CD4-positive, CD25-positive, alpha-beta regulatory T cell (primary cell): Measurements from ENCODE around the gene MAP4. TPM values are rescaled to one million over a fixed set of nuclear protein-coding genes. Genes with fewer than 3 reads are reported as not detected.
"Not testable (repeated sequence)": the region's sequence is repeated elsewhere in the genome, so short reads cannot be mapped to it uniquely, and the experiment has no call there.

Experiments
- ATAC-seq, 2 donors: fragments of 150-1000 bp; cut with Tn5 transposase; one replicate each; pipeline ENCODE4 v1.10.0; 2021; ENCODE audit warnings: low read depth in 2 of 2, moderate number of reproducible peaks in 2 of 2, moderate library complexity in 1 of 2
- DNase-seq, 3 donors: peaks; one replicate each; pipeline versions ENCODE4 v3.0.0 to v3.0.0-alpha.2; 2012 to 2022; ENCODE audit warnings: mixed read lengths in 1 of 3
- H3K27ac ChIP-seq: one replicate; pipeline ENCODE4 v1.7.0; 2013; ENCODE audit warnings: mild to moderate bottlenecking, low read length; ENCODE audit not compliant: insufficient read depth, poor library complexity, severe bottlenecking
- H3K27me3 ChIP-seq: one replicate; pipeline ENCODE4 v1.7.0; 2013; ENCODE audit warnings: low read length; ENCODE audit not compliant: control insufficient read depth, insufficient read depth
- H3K36me3 ChIP-seq: one replicate; pipeline ENCODE4 v1.7.0; 2013; ENCODE audit warnings: mild to moderate bottlenecking, low read length, moderate library complexity; ENCODE audit not compliant: control insufficient read depth, insufficient read depth
- H3K4me1 ChIP-seq: 2 replicates; pipeline ENCODE4 v1.7.0; 2013; ENCODE audit warnings: mild to moderate bottlenecking, low read length; ENCODE audit not compliant: insufficient read depth, control insufficient read depth, poor library complexity, severe bottlenecking
- H3K4me3 ChIP-seq: one replicate; pipeline ENCODE4 v1.7.0; 2013; ENCODE audit warnings: low read depth, mild to moderate bottlenecking, low read length, moderate library complexity
- H3K9me3 ChIP-seq, 2 experiments: 1 replicate in 1 of 2; 2 replicates in 1 of 2; pipeline ENCODE4 v1.7.0; 2013; ENCODE audit warnings: low read length in 2 of 2, mild to moderate bottlenecking in 1 of 2, moderate library complexity in 1 of 2; ENCODE audit not compliant: control insufficient read depth in 2 of 2
- H3K27ac Mint-ChIP-seq, 3 donors: one replicate each; pipeline ENCODE4 v1.8.0; 2020 to 2022; ENCODE audit warnings: mild to moderate bottlenecking in 3 of 3, mixed read lengths in 3 of 3, moderate library complexity in 2 of 3
- H3K27me3 Mint-ChIP-seq: one replicate; pipeline ENCODE4 v1.8.0; 2022; ENCODE audit warnings: mild to moderate bottlenecking, mixed read lengths
- H3K36me3 Mint-ChIP-seq: one replicate; pipeline ENCODE4 v1.8.0; 2020; ENCODE audit warnings: mixed read lengths
- H3K4me1 Mint-ChIP-seq, 4 donors: one replicate each; pipeline ENCODE4 v1.8.0; 2020 to 2022; ENCODE audit warnings: mixed read lengths in 4 of 4, mild to moderate bottlenecking in 1 of 4
- H3K4me3 Mint-ChIP-seq, 4 donors: one replicate each; pipeline ENCODE4 v1.8.0; 2020 to 2022; ENCODE audit warnings: mild to moderate bottlenecking in 4 of 4, mixed read lengths in 4 of 4, moderate library complexity in 3 of 4
- H3K9me3 Mint-ChIP-seq, 7 donors: one replicate each; pipeline ENCODE4 v1.8.0; 2020 to 2022; ENCODE audit warnings: mixed read lengths in 7 of 7, mild to moderate bottlenecking in 3 of 7, moderate library complexity in 2 of 7
- polyA plus RNA-seq, 4 donors: library from polyadenylated mRNA; unstranded; fragments of 300-500 nt; fragmentation: Illumina TruSeq; gene quantifications; one replicate each; pipeline ENCODE4 v1.2.3, GENCODE V29; 2021
- total RNA-seq: library from RNA; stranded (reverse); gene quantifications from one replicate; pipeline ENCODE4 v1.2.3, GENCODE V29; 2022

MAP4 gene
- total and polyA plus RNA-seq, 5 donors from 2014 or later, result 17.0 to 123 (median 22.6) TPM

DNA sequence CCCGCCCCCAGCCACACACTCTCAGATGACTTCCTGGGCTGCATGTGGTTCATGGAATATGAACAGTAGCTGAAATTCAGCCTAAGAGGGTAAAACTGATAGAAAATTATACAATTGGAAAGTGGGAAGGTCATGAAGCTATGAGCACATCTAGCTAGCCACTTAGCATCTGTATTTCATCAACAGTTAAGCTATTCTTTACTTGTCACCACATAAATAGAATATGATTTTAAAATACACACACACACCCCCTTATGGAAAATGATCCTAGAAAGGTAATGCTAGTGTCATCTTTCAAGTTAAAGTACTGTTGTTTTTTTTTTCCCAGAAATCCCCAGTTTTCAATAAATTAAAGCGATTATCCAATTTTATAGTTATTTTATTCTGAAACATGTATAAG lies 3.6 kb downstream of the MAP4 start:
- no peak overlapping the region for H3K27ac Mint-ChIP-seq
- H3K9me3 Mint-ChIP-seq, result no peaks in the 10 kb centered on the region
- no peaks in the 10 kb centered on the region for H3K27me3 Mint-ChIP-seq

DNA sequence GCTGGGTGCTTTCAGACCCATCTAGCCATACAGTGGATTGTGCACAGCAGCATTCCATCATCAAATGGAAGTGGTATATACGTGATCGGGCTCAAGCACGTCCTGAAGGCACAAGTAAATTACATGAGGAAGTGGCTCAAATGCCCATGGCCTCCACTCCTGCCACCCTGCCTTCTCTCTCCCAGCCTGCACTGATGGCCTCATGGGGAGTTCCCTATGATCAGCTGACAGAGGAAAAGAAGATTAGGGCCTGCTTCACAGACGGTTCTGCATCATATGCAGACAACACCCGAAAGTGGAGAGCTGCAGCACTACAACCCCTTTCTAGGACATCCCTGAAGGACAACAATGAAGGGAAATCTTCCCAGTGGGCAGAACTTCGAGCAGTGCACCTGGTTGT lies 8.2 kb downstream of the MAP4 start:
- not testable (repeated sequence) for H3K27me3 ChIP-seq, H3K27ac Mint-ChIP-seq, H3K36me3 ChIP-seq, DNase-seq, H3K36me3 Mint-ChIP-seq, H3K9me3 Mint-ChIP-seq, H3K4me3 ChIP-seq, H3K4me1 ChIP-seq, H3K27ac ChIP-seq, H3K27me3 Mint-ChIP-seq, H3K4me3 Mint-ChIP-seq, ATAC-seq, H3K9me3 ChIP-seq
- H3K4me1 Mint-ChIP-seq, result peaks cover 0 to 26% (median 13%) of the 10 kb centered on the region in 4 donors

More for the DNA sequence above, 3.6 kb downstream of the MAP4 start:
- Mint-ChIP-seq H3K4me3 (no peak overlapping the region), H3K4me1 (peaks cover 20 to 45% (median 43%) of the 10 kb centered on the region in 4 donors), H3K36me3 (peaks cover 4% of the 10 kb centered on the region)
- ATAC-seq (no peak), DNase-seq (no peak)
- Histone ChIP-seq H3K27me3 (no peaks in the 10 kb centered on the region), H3K27ac (no peak overlapping the region), H3K36me3 (peaks cover 3% of the 10 kb centered on the region), H3K4me3 (no peak overlapping the region), H3K9me3 (no peaks in the 10 kb centered on the region), H3K4me1 (peaks cover 19% of the 10 kb centered on the region)

DNA sequence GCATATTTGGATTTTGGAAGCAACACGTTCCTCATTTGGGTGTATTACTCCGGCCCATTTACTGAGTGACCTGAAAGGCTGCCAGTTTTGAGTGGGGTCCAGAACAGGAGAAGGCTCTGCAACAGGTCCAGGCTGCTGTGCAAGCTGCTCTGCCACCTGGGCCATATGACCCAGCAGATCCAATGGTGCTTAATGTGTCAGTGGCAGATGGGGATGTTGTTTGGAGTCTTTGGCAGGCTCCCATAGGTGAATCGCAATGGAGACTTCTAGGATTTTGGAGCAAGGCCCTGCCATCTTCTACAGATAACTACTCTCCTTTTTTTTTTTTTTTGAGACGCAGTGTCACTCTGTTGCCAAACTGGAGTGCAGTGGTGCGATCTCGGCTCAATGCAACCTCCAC lies 8.9 kb downstream of the MAP4 start:
- H3K36me3 ChIP-seq, H3K27me3 ChIP-seq, H3K4me3 ChIP-seq, H3K27me3 Mint-ChIP-seq, H3K27ac ChIP-seq, H3K36me3 Mint-ChIP-seq, DNase-seq, H3K9me3 ChIP-seq, ATAC-seq, H3K4me1 ChIP-seq, H3K27ac Mint-ChIP-seq, H3K4me3 Mint-ChIP-seq, H3K9me3 Mint-ChIP-seq: not testable (repeated sequence)
- peaks cover 0 to 21% (median 13%) of the 10 kb centered on the region in 4 donors for H3K4me1 Mint-ChIP-seq

DNA sequence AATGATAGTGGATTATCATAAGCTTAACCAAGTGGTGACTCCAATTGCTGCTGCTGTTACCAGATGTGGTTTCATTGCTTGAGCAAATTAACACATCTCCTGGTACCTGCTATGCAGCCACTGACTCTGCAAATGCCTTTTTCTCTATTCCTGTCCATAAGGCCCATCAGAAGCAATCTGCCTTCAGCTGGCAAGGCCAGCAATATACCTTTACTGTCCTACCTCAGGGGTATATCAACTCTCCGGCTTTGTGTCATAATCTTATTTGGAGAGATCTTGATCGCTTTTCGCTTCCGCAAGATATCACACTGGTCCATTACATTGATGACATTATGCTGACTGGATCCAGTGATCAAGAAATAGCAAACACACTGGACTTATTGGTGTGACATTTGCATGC lies 9.4 kb downstream of the MAP4 start:
- ATAC-seq, H3K27me3 ChIP-seq, H3K9me3 ChIP-seq, H3K27me3 Mint-ChIP-seq, H3K4me3 Mint-ChIP-seq, DNase-seq, H3K27ac Mint-ChIP-seq, H3K4me3 ChIP-seq, H3K4me1 ChIP-seq, H3K9me3 Mint-ChIP-seq, H3K36me3 Mint-ChIP-seq, H3K27ac ChIP-seq, H3K36me3 ChIP-seq: not testable (repeated sequence)
- peaks cover 0 to 16% (median 12%) of the 10 kb centered on the region in 4 donors for H3K4me1 Mint-ChIP-seq

DNA sequence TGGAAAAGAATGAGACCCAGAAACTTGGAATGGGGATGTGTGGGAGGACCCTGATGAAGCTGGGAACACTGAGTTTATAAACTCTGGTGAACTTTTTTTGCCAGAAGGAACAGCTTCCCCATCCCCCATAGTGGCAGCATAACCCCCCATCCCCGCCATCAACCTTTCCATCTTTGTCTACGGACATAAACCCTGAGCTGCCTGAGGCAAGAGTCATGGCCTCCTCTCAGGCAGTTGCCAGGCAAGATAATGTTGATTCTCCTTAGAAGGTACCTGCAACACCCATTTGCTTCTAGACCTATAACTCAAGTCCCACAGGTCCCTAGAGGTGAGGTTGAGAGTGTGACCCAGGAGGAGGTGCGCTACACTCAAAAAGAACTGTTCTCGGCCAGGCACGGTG lies 11.5 kb downstream of the MAP4 start:
- Mint-ChIP-seq H3K27ac (no peak overlapping the region), H3K4me3 (no peak overlapping the region), H3K36me3 (peaks cover 4% of the 10 kb centered on the region), H3K27me3 (no peaks in the 10 kb centered on the region), H3K9me3 (no peaks in the 10 kb centered on the region), H3K4me1 (peaks cover 3 to 14% (median 9%) of the 10 kb centered on the region in 4 donors)
- Histone ChIP-seq H3K36me3 (no peaks in the 10 kb centered on the region), H3K27me3 (no peaks in the 10 kb centered on the region), H3K4me1 (no peaks in the 10 kb centered on the region), H3K27ac (no peak overlapping the region), H3K4me3 (no peak overlapping the region), H3K9me3 (no peaks in the 10 kb centered on the region)
- DNase-seq (no peak), ATAC-seq (no peak)

DNA sequence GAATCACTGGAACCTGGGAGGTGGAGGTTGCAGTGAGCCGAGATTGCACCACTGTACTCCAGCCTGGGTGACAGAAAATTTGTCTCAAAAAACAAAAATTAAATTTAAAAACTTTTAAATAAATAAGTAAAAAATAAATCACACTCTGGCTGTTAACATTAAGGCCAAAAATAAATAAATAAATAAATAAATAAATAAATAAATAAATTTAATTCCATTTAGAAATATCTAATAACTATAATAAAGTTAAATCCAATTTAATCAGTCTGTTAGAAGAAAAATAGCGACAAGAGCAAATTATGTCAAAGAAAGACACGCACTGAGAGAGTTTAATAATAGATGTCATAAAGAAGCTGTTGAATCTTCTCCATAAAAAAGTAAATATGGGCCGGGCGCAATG lies 13.4 kb downstream of the MAP4 start:
- H3K9me3 ChIP-seq, result no peaks in the 10 kb centered on the region
- H3K4me3 ChIP-seq, result no peak overlapping the region
- H3K36me3 Mint-ChIP-seq, result peaks cover 1% of the 10 kb centered on the region
- H3K27me3 Mint-ChIP-seq, result no peaks in the 10 kb centered on the region
- H3K4me1 Mint-ChIP-seq, result peaks cover 7 to 14% (median 8%) of the 10 kb centered on the region in 4 donors
- no peak overlapping the region for H3K27ac Mint-ChIP-seq
- no peak overlapping the region for H3K4me3 Mint-ChIP-seq
- no peak for ATAC-seq
- DNase-seq, result no peak
- no peak overlapping the region for H3K27ac ChIP-seq
- no peaks in the 10 kb centered on the region for H3K27me3 ChIP-seq
- H3K4me1 ChIP-seq, result no peaks in the 10 kb centered on the region
- peaks cover 3% of the 10 kb centered on the region for H3K36me3 ChIP-seq
- no peaks in the 10 kb centered on the region for H3K9me3 Mint-ChIP-seq

DNA sequence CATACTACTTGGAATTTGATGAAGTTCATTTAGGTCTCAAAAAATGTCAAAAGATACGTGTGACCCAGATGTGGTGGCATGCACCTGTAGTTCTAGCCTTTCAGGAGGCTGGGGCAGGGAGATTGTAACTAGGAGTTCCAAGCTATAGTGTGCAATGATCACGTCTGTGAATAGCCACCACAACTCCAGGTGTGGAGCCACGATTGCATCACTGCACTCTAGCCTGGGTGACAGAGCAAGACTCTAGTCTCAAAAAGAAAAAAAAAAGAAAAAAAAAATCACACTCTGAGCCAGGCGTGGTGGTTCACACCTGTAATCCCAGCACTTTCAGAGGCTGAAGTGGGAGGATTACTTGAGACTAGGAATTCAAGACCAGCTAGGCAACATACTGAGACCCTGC lies 14.2 kb downstream of the MAP4 start:
- Histone ChIP-seq H3K9me3 (no peaks in the 10 kb centered on the region), H3K27ac (no peak overlapping the region), H3K36me3 (peaks cover 3% of the 10 kb centered on the region), H3K4me3 (no peak overlapping the region), H3K4me1 (no peaks in the 10 kb centered on the region), H3K27me3 (no peaks in the 10 kb centered on the region)
- H3K27me3 Mint-ChIP-seq, result no peaks in the 10 kb centered on the region
- no peaks in the 10 kb centered on the region for H3K9me3 Mint-ChIP-seq
- ATAC-seq (no peak), DNase-seq (no peak)
- H3K4me3 Mint-ChIP-seq, result no peak overlapping the region
- peaks cover 13 to 16% (median 14%) of the 10 kb centered on the region in 4 donors for H3K4me1 Mint-ChIP-seq
- peaks cover 6% of the 10 kb centered on the region for H3K36me3 Mint-ChIP-seq
- no peak overlapping the region for H3K27ac Mint-ChIP-seq

DNA sequence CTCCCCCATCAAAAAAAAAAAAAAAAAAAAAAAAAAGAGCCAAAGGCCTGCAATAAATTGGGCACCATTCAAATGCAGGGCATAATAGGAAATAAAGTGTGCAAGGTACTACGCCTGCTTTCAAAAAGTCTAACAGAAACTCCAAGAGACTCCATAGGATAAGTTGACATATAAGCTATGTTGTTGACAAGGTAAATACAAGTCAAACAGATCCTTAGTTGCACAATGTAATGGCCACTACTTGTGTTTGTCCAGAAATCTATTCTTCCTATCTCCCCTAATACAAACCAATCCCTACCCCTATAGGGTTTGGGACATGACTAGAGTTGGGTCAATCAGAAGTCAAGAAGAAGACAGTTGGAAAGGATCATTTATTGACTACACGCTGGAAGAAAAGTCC lies 16.0 kb downstream of the MAP4 start:
- DNase-seq, result no peak
- H3K9me3 Mint-ChIP-seq, result no peaks in the 10 kb centered on the region
- no peak overlapping the region for H3K27ac Mint-ChIP-seq
- Histone ChIP-seq H3K9me3 (no peaks in the 10 kb centered on the region), H3K27me3 (no peaks in the 10 kb centered on the region), H3K36me3 (peaks cover 7% of the 10 kb centered on the region), H3K27ac (no peak overlapping the region), H3K4me3 (no peak overlapping the region), H3K4me1 (no peaks in the 10 kb centered on the region)
- ATAC-seq, result no peak
- no peaks in the 10 kb centered on the region for H3K27me3 Mint-ChIP-seq
- H3K36me3 Mint-ChIP-seq, result peaks cover 9% of the 10 kb centered on the region
- H3K4me3 Mint-ChIP-seq, result no peak overlapping the region
- peaks cover 16 to 24% (median 22%) of the 10 kb centered on the region in 4 donors for H3K4me1 Mint-ChIP-seq
